Trophoblast cell (in vitro differentiated cells and primary cell): ENCODE measurements around the gene OXCT2.
"Not testable (repeated sequence)": the region's sequence is repeated elsewhere in the genome, so short reads cannot be mapped to it uniquely, and the experiment has no call there.

Experiments
- DNase-seq, 2 donors: peaks; one replicate each; pipeline ENCODE4 v3.0.0-alpha.2; 2016
- H2AFZ ChIP-seq: 2 replicates; pipeline ENCODE4 v1.6.1; 2013; ENCODE audit warnings: low read length, moderate library complexity, mild to moderate bottlenecking; ENCODE audit not compliant: insufficient read depth, poor library complexity
- H2AK5ac ChIP-seq: 2 replicates; pipeline ENCODE4 v1.6.1; 2013; ENCODE audit warnings: mild to moderate bottlenecking, low read length
- H2BK120ac ChIP-seq: 2 replicates; pipeline ENCODE4 v1.6.1; 2013; ENCODE audit warnings: low read length, mild to moderate bottlenecking, moderate library complexity; ENCODE audit not compliant: insufficient read depth, poor library complexity
- H2BK12ac ChIP-seq: 2 replicates; pipeline ENCODE4 v1.6.1; 2013; ENCODE audit warnings: mild to moderate bottlenecking, low read length, moderate library complexity
- H2BK5ac ChIP-seq: 2 replicates; pipeline ENCODE4 v1.6.1; 2013; ENCODE audit warnings: low read length, low read depth, moderate library complexity, mild to moderate bottlenecking; ENCODE audit not compliant: poor library complexity
- H3K14ac ChIP-seq: 2 replicates; pipeline ENCODE4 v1.6.1; 2013; ENCODE audit warnings: mild to moderate bottlenecking, low read length
- H3K18ac ChIP-seq: 2 replicates; pipeline ENCODE4 v1.6.1; 2013; ENCODE audit warnings: mild to moderate bottlenecking, low read length
- H3K23ac ChIP-seq: 2 replicates; pipeline ENCODE4 v1.6.1; 2013; ENCODE audit warnings: low read length
- H3K27ac ChIP-seq: 2 replicates; pipeline ENCODE4 v1.5.1; 2013; ENCODE audit warnings: low read depth, mild to moderate bottlenecking, inconsistent platforms, low read length, moderate library complexity
- H3K27me3 ChIP-seq: 2 replicates; pipeline ENCODE4 v1.6.1; 2013; ENCODE audit warnings: inconsistent platforms, mild to moderate bottlenecking, low read length, moderate library complexity; ENCODE audit not compliant: insufficient read depth
- H3K36me3 ChIP-seq, 2 experiments: 1 replicate in 1 of 2; 2 replicates in 1 of 2; pipeline ENCODE4 v1.6.1; 2013; ENCODE audit warnings: low read length in 2 of 2, mild to moderate bottlenecking in 2 of 2, moderate library complexity in 1 of 2; ENCODE audit not compliant: insufficient read depth in 2 of 2, control insufficient read depth in 1 of 2
- H3K4ac ChIP-seq: 2 replicates; pipeline ENCODE4 v1.6.1; 2013; ENCODE audit warnings: low read depth, mild to moderate bottlenecking, low read length, moderate library complexity
- H3K4me1 ChIP-seq, 2 experiments: 1 replicate in 1 of 2; 2 replicates in 1 of 2; pipeline ENCODE4 v1.6.1; 2013; ENCODE audit warnings: low read length in 2 of 2, mild to moderate bottlenecking in 2 of 2, moderate library complexity in 1 of 2; ENCODE audit not compliant: insufficient read depth in 2 of 2, control insufficient read depth in 1 of 2
- H3K4me2 ChIP-seq: 2 replicates; pipeline ENCODE4 v1.6.1; 2013; ENCODE audit warnings: inconsistent platforms, mild to moderate bottlenecking, low read length, moderate library complexity
- H3K4me3 ChIP-seq: 2 replicates; pipeline ENCODE4 v1.5.1; 2013; ENCODE audit warnings: mild to moderate bottlenecking, low read depth, low read length, inconsistent platforms
- H3K79me1 ChIP-seq: one replicate; pipeline ENCODE4 v1.6.1; 2013; ENCODE audit warnings: low read length
- H3K79me2 ChIP-seq: 2 replicates; pipeline ENCODE4 v1.6.1; 2013; ENCODE audit warnings: low read length, mild to moderate bottlenecking; ENCODE audit not compliant: control insufficient read depth, insufficient read depth, poor library complexity
- H3K9ac ChIP-seq: 2 replicates; pipeline ENCODE4 v1.6.1; 2013; ENCODE audit warnings: mild to moderate bottlenecking, low read length
- H3K9me3 ChIP-seq: 2 replicates; pipeline ENCODE4 v1.6.1; 2013; ENCODE audit warnings: low read depth, mild to moderate bottlenecking, control low read depth, inconsistent platforms, low read length; ENCODE audit not compliant: insufficient read depth
- H4K12ac ChIP-seq: 2 replicates; pipeline ENCODE4 v1.6.1; 2013; ENCODE audit warnings: low read depth, mild to moderate bottlenecking, low read length, moderate library complexity
- H4K8ac ChIP-seq: 2 replicates; pipeline ENCODE4 v1.6.1; 2013; ENCODE audit warnings: low read depth, mild to moderate bottlenecking, low read length, moderate library complexity
- H4K91ac ChIP-seq: one replicate; pipeline ENCODE4 v1.6.1; 2013; ENCODE audit warnings: low read depth, mild to moderate bottlenecking, low read length, moderate library complexity
- WGBS: extraction: QIAGEN DNeasy Blood & Tissue Kit; methylation state at CpG from one replicate; pipeline ENCODE4 v1.1.7; 2013; ENCODE audit warnings: missing lambda C conversion rate; ENCODE audit not compliant: insufficient read length, insufficient coverage; ENCODE audit errors: extremely low coverage; 5-methylcytosine and 5-hydroxymethylcytosine counted together

Gene OXCT2

GRCh38 chr1:39802496-39803260 is 31.5 kb upstream of the OXCT2 start:
- H4K91ac ChIP-seq: no peak overlapping the region
- no peak overlapping the region for H2BK5ac ChIP-seq
- H3K23ac ChIP-seq: no peak overlapping the region
- no peak overlapping the region for H3K4ac ChIP-seq
- H3K27ac ChIP-seq: no peak overlapping the region
- H2BK12ac ChIP-seq: no peak overlapping the region
- peaks cover 2% of the 10 kb centered on the region for H3K9me3 ChIP-seq
- no peak overlapping the region for H4K12ac ChIP-seq
- no CpG with 5 or more reads among the region's 14 CpGs for WGBS
- no peak overlapping the region for H2BK120ac ChIP-seq
- H4K8ac ChIP-seq: no peak overlapping the region
- no peak overlapping the region for H2AFZ ChIP-seq
- no peaks in the 10 kb centered on the region for H3K27me3 ChIP-seq
- H2AK5ac ChIP-seq: no peak overlapping the region
- H3K4me2 ChIP-seq: no peak overlapping the region
- H3K36me3 ChIP-seq: no peaks in the 10 kb centered on the region
- H3K14ac ChIP-seq: no peak overlapping the region
- no peak overlapping the region for H3K4me3 ChIP-seq
- H3K18ac ChIP-seq: no peak overlapping the region
- peaks cover 2% of the 10 kb centered on the region in 2 experiments for H3K4me1 ChIP-seq
- no peak overlapping the region for H3K9ac ChIP-seq
- no peaks in the 10 kb centered on the region for H3K79me1 ChIP-seq
- no peaks in the 10 kb centered on the region for H3K79me2 ChIP-seq
- DNase-seq: no peak

GRCh38 chr1:39800471-39800835 is 29.3 kb upstream of the OXCT2 start:
- no peak overlapping the region for H4K91ac ChIP-seq
- no peak overlapping the region for H2BK5ac ChIP-seq
- H4K8ac ChIP-seq: no peak overlapping the region
- no peak overlapping the region for H3K23ac ChIP-seq
- H3K18ac ChIP-seq: no peak overlapping the region
- no peak overlapping the region for H3K4me3 ChIP-seq
- no peak overlapping the region for H4K12ac ChIP-seq
- no CpG with 5 or more reads among the region's 3 CpGs for WGBS
- no peak overlapping the region for H3K27ac ChIP-seq
- DNase-seq: no peak
- H3K4me1 ChIP-seq: peaks cover 2% of the 10 kb centered on the region in 2 experiments
- no peaks in the 10 kb centered on the region for H3K27me3 ChIP-seq
- no peak overlapping the region for H3K4ac ChIP-seq
- H3K4me2 ChIP-seq: no peak overlapping the region
- H2BK12ac ChIP-seq: no peak overlapping the region
- no peak overlapping the region for H3K9ac ChIP-seq
- no peak overlapping the region for H2AFZ ChIP-seq
- no peak overlapping the region for H3K14ac ChIP-seq
- no peaks in the 10 kb centered on the region for H3K79me2 ChIP-seq
- H2AK5ac ChIP-seq: no peak overlapping the region
- H3K36me3 ChIP-seq: no peaks in the 10 kb centered on the region
- H3K79me1 ChIP-seq: no peaks in the 10 kb centered on the region
- no peaks in the 10 kb centered on the region for H3K9me3 ChIP-seq
- no peak overlapping the region for H2BK120ac ChIP-seq

- H3K14ac ChIP-seq: no peak overlapping the region
- peaks cover 2% of the 10 kb centered on the region in 2 experiments for H3K4me1 ChIP-seq
- no peaks in the 10 kb centered on the region for H3K79me2 ChIP-seq
- H3K27ac ChIP-seq: no peak overlapping the region
- H3K23ac ChIP-seq: no peak overlapping the region
- H4K91ac ChIP-seq: no peak overlapping the region
- H3K4me2 ChIP-seq: peak overlapping the region; percentile 56
- no peak overlapping the region for H4K8ac ChIP-seq
- H4K12ac ChIP-seq: no peak overlapping the region
- H2AFZ ChIP-seq: no peak overlapping the region
- no peak overlapping the region for H2BK12ac ChIP-seq
- no peak overlapping the region for H2AK5ac ChIP-seq
- no peak overlapping the region for H2BK5ac ChIP-seq
- H3K79me1 ChIP-seq: no peaks in the 10 kb centered on the region
- H3K4me3 ChIP-seq: no peak overlapping the region
- no peak overlapping the region for H2BK120ac ChIP-seq
- no CpG with 5 or more reads among the region's 8 CpGs for WGBS
- peak; percentile 31 to 84 for DNase-seq
- H3K9ac ChIP-seq: no peak overlapping the region
- H3K27me3 ChIP-seq: no peaks in the 10 kb centered on the region
- no peak overlapping the region for H3K18ac ChIP-seq
- H3K4ac ChIP-seq: no peak overlapping the region
- no peaks in the 10 kb centered on the region for H3K9me3 ChIP-seq
- H3K36me3 ChIP-seq: no peaks in the 10 kb centered on the region
Observed at GRCh38 chr1:39799770-39800470, 28.8 kb upstream of the OXCT2 start.

- H3K4me3 ChIP-seq, H3K4me2 ChIP-seq, H3K79me2 ChIP-seq, H4K12ac ChIP-seq, H4K91ac ChIP-seq, H3K27ac ChIP-seq, H2BK120ac ChIP-seq, H4K8ac ChIP-seq, H2BK12ac ChIP-seq, H3K9me3 ChIP-seq, H3K23ac ChIP-seq, H3K4me1 ChIP-seq, H2BK5ac ChIP-seq, H3K4ac ChIP-seq, H2AFZ ChIP-seq, H3K36me3 ChIP-seq, H3K9ac ChIP-seq, H2AK5ac ChIP-seq, H3K18ac ChIP-seq, H3K79me1 ChIP-seq, H3K27me3 ChIP-seq, H3K14ac ChIP-seq: not testable (repeated sequence)
- no CpG with 5 or more reads among the region's 26 CpGs for WGBS
- peak; percentile 79 to 89 for DNase-seq
Observed at GRCh38 chr1:39798859-39799769, 28.0 kb upstream of the OXCT2 start.
